Hippocampal formation (tissue), 2 donors: ENCODE data around the gene UST.
"Not testable (repeated sequence)": the region's sequence is repeated elsewhere in the genome, so short reads cannot be mapped to it uniquely, and the experiment has no call there.

Source experiments
- DNase-seq, 2 donors: peaks; one replicate each; lab custom pipeline; 2025; lab: John Stamatoyannopoulos, UW

UST gene

GRCh38 chr6:149035766-149036165 lies 288.9 kb downstream of the UST start:
- DNase-seq: no peak

- no peak for DNase-seq
Measured at GRCh38 chr6:149037051-149037671, 290.3 kb downstream of the UST start.

- DNase-seq: not testable (repeated sequence)
Measured at GRCh38 chr6:149039025-149039424, 292.2 kb downstream of the UST start.

- no peak for DNase-seq
Measured at GRCh38 chr6:149041953-149042352, 295.1 kb downstream of the UST start.

- no peak for DNase-seq
Measured at GRCh38 chr6:149043476-149044130, 296.8 kb downstream of the UST start.

- no peak for DNase-seq
Measured at GRCh38 chr6:149044528-149044927, 297.7 kb downstream of the UST start.

GRCh38 chr6:149045404-149045803 lies 298.6 kb downstream of the UST start:
- no peak for DNase-seq

GRCh38 chr6:149046164-149046821 lies 299.5 kb downstream of the UST start:
- peak in 1 of 2 donors; percentile 18 for DNase-seq

- DNase-seq: no peak
Measured at GRCh38 chr6:149046822-149047246, 300.0 kb downstream of the UST start.

- DNase-seq: no peak
Measured at GRCh38 chr6:149049230-149049629, 302.4 kb downstream of the UST start.

- no peak for DNase-seq
Measured at GRCh38 chr6:149050160-149050559, 303.3 kb downstream of the UST start.

- no peak for DNase-seq
Measured at GRCh38 chr6:149052350-149053106, 305.7 kb downstream of the UST start.

- DNase-seq: no peak
Measured at GRCh38 chr6:149053848-149054558, 307.2 kb downstream of the UST start.

GRCh38 chr6:149054559-149055194 lies 307.8 kb downstream of the UST start:
- DNase-seq: no peak

GRCh38 chr6:149055195-149055899 lies 308.5 kb downstream of the UST start:
- DNase-seq: no peak

GRCh38 chr6:149056777-149057463 lies 310.1 kb downstream of the UST start:
- DNase-seq: no peak

- DNase-seq: no peak
Measured at GRCh38 chr6:149057464-149057840, 310.6 kb downstream of the UST start.

GRCh38 chr6:149059557-149059956 lies 312.7 kb downstream of the UST start:
- no peak for DNase-seq

- no peak for DNase-seq
Measured at GRCh38 chr6:149060300-149060984, 313.6 kb downstream of the UST start.
